K562 (cell line): Measurements from ENCODE around the gene TNIK. TPM values are rescaled to one million over a fixed set of nuclear protein-coding genes. Genes with fewer than 3 reads are reported as not detected.

Experiments
- ATAC-seq: fragments of 200-7000 bp; cut with Tn5 transposase; 3 replicates; pipeline ENCODE4 v1.9.1; 2020; ENCODE audit warnings: moderate library complexity
- BruUV-seq: library from RNA; stranded (reverse); fragments of 400-500 nt; replicated peaks from 2 replicates; lab custom pipeline; 2021; lab: Mats Ljungman, UMichigan
- CTCF ChIA-PET: fragments of 300-600 bp; formaldehyde crosslinking; extraction: SDS; loops from one replicate; lab custom pipeline; 2021; ENCODE audit warnings: low intra/inter-chr PET ratio; lab: Yijun Ruan, JAX
- POLR2A ChIA-PET: fragments of 300-600, 350-650 bp; sonication (Branson Sonifier 250); formaldehyde crosslinking; extraction: SDS; loops from one replicate; lab custom pipeline; 2021; ENCODE audit warnings: antibody characterized with exemption, inconsistent platforms; lab: Yijun Ruan, JAX
- DNase-seq, 4 experiments: peaks; one replicate each; pipeline versions ENCODE4 v3.0.0 to v3.0.0-alpha.2; 2011 to 2018; ENCODE audit warnings: low spot score in 3 of 4, mixed read lengths in 3 of 4; ENCODE audit errors: extremely low read depth in 1 of 4
- FAIRE-seq: peaks from 2 replicates; lab custom pipeline; 2011; peaks lifted over from hg19 to GRCh38; lab: Jason Lieb, UNC
- H2AFZ ChIP-seq: 2 replicates; pipeline ENCODE4 v1.6.0; 2011; ENCODE audit warnings: low read depth, low read length, control low read depth, inconsistent platforms
- H3K27ac ChIP-seq: fragments of 200-600 bp; 3 replicates; pipeline ENCODE4 v1.8.0; 2011; ENCODE audit warnings: low read depth, mild to moderate bottlenecking, control low read depth, inconsistent platforms, low read length, moderate library complexity, mixed read lengths; ENCODE audit errors: extremely low read depth
- H3K27me3 ChIP-seq, 2 experiments: fragments of 300-600 bp in 1 of 2; 2 replicates in 1 of 2; 3 replicates in 1 of 2; pipeline versions ENCODE4 v1.6.0 to v1.8.0; 2011; ENCODE audit warnings: inconsistent platforms in 2 of 2, low read length in 2 of 2, mild to moderate bottlenecking in 1 of 2, mixed read lengths in 1 of 2, moderate library complexity in 1 of 2; ENCODE audit not compliant: control insufficient read depth in 2 of 2, insufficient read depth in 2 of 2
- H3K36me3 ChIP-seq: fragments of 300-600 bp; 3 replicates; pipeline ENCODE4 v1.8.0; 2011; ENCODE audit warnings: mild to moderate bottlenecking, low read length, inconsistent platforms; ENCODE audit not compliant: control insufficient read depth, insufficient read depth
- H3K4me1 ChIP-seq, 2 experiments: fragments of 200-600 bp in 1 of 2; replicated peaks in 1 of 2; 2 replicates in 1 of 2; 3 replicates in 1 of 2; pipeline versions ENCODE4 v1.5.1 to v1.8.0; 2011; ENCODE audit warnings: inconsistent platforms in 2 of 2, low read length in 2 of 2, mild to moderate bottlenecking in 1 of 2, mixed read lengths in 1 of 2, moderate library complexity in 1 of 2; ENCODE audit not compliant: control insufficient read depth in 2 of 2, insufficient read depth in 2 of 2
- H3K4me2 ChIP-seq: 2 replicates; pipeline ENCODE4 v1.6.1; 2011; ENCODE audit warnings: low read length, control low read depth, inconsistent platforms, mixed read lengths; ENCODE audit not compliant: insufficient read depth
- H3K4me3 ChIP-seq: fragments of 200-600 bp; sonication (generic), shearing (Covaris generic); 2 replicates; pipeline ENCODE4 v1.5.1; 2016; ENCODE audit warnings: control low read depth, inconsistent platforms
- H3K79me2 ChIP-seq: fragments of 200-600 bp; 3 replicates; pipeline ENCODE4 v1.8.0; 2011; ENCODE audit warnings: low read length, inconsistent platforms; ENCODE audit not compliant: control insufficient read depth, insufficient read depth
- H3K9ac ChIP-seq, 2 experiments: 2 replicates each; pipeline versions ENCODE4 v1.6.0 to v1.6.1; 2011; ENCODE audit warnings: low read depth in 2 of 2, low read length in 2 of 2, control low read depth in 1 of 2, inconsistent platforms in 1 of 2, mild to moderate bottlenecking in 1 of 2, mixed read lengths in 1 of 2; ENCODE audit not compliant: insufficient read depth in 1 of 2
- H3K9me1 ChIP-seq: one replicate; pipeline ENCODE4 v1.6.0; 2011; ENCODE audit warnings: inconsistent platforms, mild to moderate bottlenecking, low read length, moderate library complexity; ENCODE audit not compliant: control insufficient read depth, insufficient read depth
- H3K9me3 ChIP-seq: replicated peaks from 2 replicates; pipeline ENCODE4 v1.5.1; 2011; ENCODE audit warnings: low read depth, low read length, inconsistent platforms; ENCODE audit not compliant: control insufficient read depth, insufficient read depth
- H4K20me1 ChIP-seq: replicated peaks from 2 replicates; pipeline ENCODE4 v1.6.1; 2011; ENCODE audit warnings: low read length, inconsistent platforms, mixed read lengths; ENCODE audit not compliant: control insufficient read depth, insufficient read depth
- ARID1B ChIP-seq: fragments of 450-650 bp; IDR thresholded peaks from 2 replicates; pipeline ENCODE4 v1.6.1; 2016; ENCODE audit warnings: antibody characterized with exemption, mild to moderate bottlenecking, inconsistent platforms
- CBFA2T2 ChIP-seq: fragments of 450-650 bp; conservative IDR thresholded peaks from 2 replicates; pipeline ENCODE4 v1.6.1; 2017; ENCODE audit warnings: mild to moderate bottlenecking
- GATAD2B ChIP-seq: fragments of 450-650 bp; IDR thresholded peaks from 2 replicates; pipeline ENCODE4 v1.6.1; 2017; ENCODE audit warnings: mild to moderate bottlenecking, borderline replicate concordance
- JUN ChIP-seq, 2 experiments: sonication (generic) in 1 of 2; formaldehyde crosslinking in 1 of 2; IDR thresholded peaks; 2 replicates each; pipeline versions ENCODE4 v1.6.1 to v1.8.0; 2012 to 2022; ENCODE audit warnings: borderline replicate concordance in 2 of 2, mild to moderate bottlenecking in 2 of 2, improper control_type of control experiment in 1 of 2, low read depth in 1 of 2, low read length in 1 of 2, missing genetic modification reagents in 1 of 2
- KDM1A ChIP-seq, 2 experiments: fragments of 450-650 bp; IDR thresholded peaks; 2 replicates each; pipeline ENCODE4 v1.6.1; 2016; ENCODE audit warnings: mild to moderate bottlenecking in 2 of 2
- MAFF ChIP-seq: IDR thresholded peaks from 2 replicates; pipeline ENCODE4 v1.6.1; 2012; ENCODE audit warnings: low read length, improper control_type of control experiment
- MAFK ChIP-seq: IDR thresholded peaks from 2 replicates; pipeline ENCODE4 v1.6.1; 2011; ENCODE audit warnings: low read length, improper control_type of control experiment
- MXI1 ChIP-seq: IDR thresholded peaks from 2 replicates; pipeline ENCODE4 v1.6.1; 2011; ENCODE audit warnings: low read depth, mild to moderate bottlenecking, improper control_type of control experiment, low read length
- NCOA2 ChIP-seq, 2 experiments: fragments of 450-650 bp; IDR thresholded peaks; 2 replicates each; pipeline ENCODE4 v1.6.1; 2018; ENCODE audit warnings: mild to moderate bottlenecking in 2 of 2, moderate library complexity in 1 of 2; ENCODE audit not compliant: partially characterized antibody in 2 of 2
- NR2C1 ChIP-seq, 2 experiments: fragments of 450-650 bp; IDR thresholded peaks; 2 replicates each; pipeline ENCODE4 v1.6.1; 2017; ENCODE audit warnings: mild to moderate bottlenecking in 2 of 2, antibody characterized with exemption in 1 of 2, inconsistent platforms in 1 of 2, missing compliant biosample characterization in 1 of 2, missing genetic modification characterization in 1 of 2
- RAD21 ChIP-seq, 2 experiments: fragments of 250-450 bp in 1 of 2; fragments of 450-650 bp in 1 of 2; sonication (Bioruptor Pico) in 1 of 2; formaldehyde crosslinking in 1 of 2; IDR thresholded peaks in 1 of 2; conservative IDR thresholded peaks in 1 of 2; 2 replicates each; pipeline versions ENCODE4 v1.4.0 to v1.8.0; 2020 to 2022; ENCODE audit warnings: mild to moderate bottlenecking in 2 of 2, moderate library complexity in 1 of 2
- SETDB1 ChIP-seq: IDR thresholded peaks from one replicate; pipeline ENCODE4 v1.6.1; 2012; ENCODE audit warnings: low read length, control low read depth, inconsistent platforms
- SMARCA4 ChIP-seq: fragments of 450-650 bp; IDR thresholded peaks from 2 replicates; pipeline ENCODE4 v1.6.1; 2016
- SMARCE1 ChIP-seq: fragments of 450-650 bp; IDR thresholded peaks from 2 replicates; pipeline ENCODE4 v1.7.1; 2016; ENCODE audit warnings: mild to moderate bottlenecking
- TAL1 ChIP-seq: fragments of 450-650 bp; IDR thresholded peaks from 2 replicates; pipeline ENCODE4 v1.6.1; 2016; ENCODE audit warnings: mild to moderate bottlenecking
- TCF3 ChIP-seq: sonication (generic); formaldehyde crosslinking; IDR thresholded peaks from 2 replicates; pipeline ENCODE4 v1.4.0; 2020; ENCODE audit warnings: mild to moderate bottlenecking, missing genetic modification reagents
- TCF7L2 ChIP-seq: fragments of 150-350 bp; IDR thresholded peaks from 2 replicates; pipeline ENCODE4 v1.6.1; 2016; ENCODE audit warnings: low read depth, mild to moderate bottlenecking, low read length, moderate library complexity
- WGBS: fragments of 100-300 bp; shearing (Covaris generic); methylation state at CpG from one replicate; pipeline ENCODE4 v1.1.6; 2016; ENCODE audit warnings: low coverage, mixed read lengths; ENCODE audit not compliant: insufficient coverage; ENCODE audit errors: missing lambda C conversion rate; 5-methylcytosine and 5-hydroxymethylcytosine counted together
- in situ Hi-C: fragments of 300-500 bp; cut with MboI; formaldehyde crosslinking; loops from 4 replicates; pipeline ENCODE4 v1.15.0; 2018; ENCODE audit warnings: inconsistent platforms, mixed read lengths
- intact Hi-C: fragments of 100-400 bp; cut with micrococcal nuclease; formaldehyde crosslinking; loops from 2 replicates; pipeline ENCODE4 v1.14.2; 2022
- polyA plus RNA-seq, 8 experiments: library from polyadenylated mRNA; depleted of rRNA in 4 of 8; stranded (reverse) in 5 of 8; unstranded in 3 of 8; fragments of >200 nt; fragmentation: Nextera tagmentation in 2 of 8; fragmentation: Illumina TruSeq in 1 of 8; extraction: Ambion mirVana in 2 of 8; extraction: Trizol in 1 of 8; gene quantifications; 2 replicates each; pipeline versions ENCODE4 v1.2.1 to v1.2.3, GENCODE V29; 2011 to 2014; ENCODE audit warnings: inconsistent platforms in 1 of 8, missing spikeins in 1 of 8
- total RNA-seq, 7 experiments: library from RNA; depleted of rRNA in 6 of 7; stranded (reverse); fragments of >200 nt in 6 of 7; fragmentation: Illumina TruSeq in 2 of 7; extraction: Trizol in 2 of 7; gene quantifications; 2 replicates each; pipeline versions ENCODE4 v1.2.1 to v1.2.3, GENCODE V29; 2011 to 2021; ENCODE audit warnings: low replicate concordance in 1 of 7
- TF ChIP-seq, protein P1 (sequence below): IDR thresholded peaks from 2 replicates; pipeline ENCODE4 v1.6.1; 2012; ENCODE audit warnings: low read depth, low read length, improper control_type of control experiment, borderline replicate concordance
- TF ChIP-seq, protein P2 (sequence below), 2 experiments: fragments of 450-650 bp in 1 of 2; sonication (generic) in 1 of 2; formaldehyde crosslinking in 1 of 2; IDR thresholded peaks in 1 of 2; conservative IDR thresholded peaks in 1 of 2; 2 replicates each; pipeline versions ENCODE4 v1.6.1 to v1.8.1; 2016 to 2023; ENCODE audit warnings: mild to moderate bottlenecking in 2 of 2, moderate library complexity in 2 of 2, inconsistent platforms in 1 of 2, missing genetic modification reagents in 1 of 2

The TNIK gene
- total and polyA plus RNA-seq, 9 of the 15 experiments (the other 6 are each of a cell fraction or from before 2014, with no cell fraction given) = 6.6 to 39.0 (median 24.7) TPM

- FAIRE-seq (peak; percentile 46), DNase-seq (peak; percentile 15 to 44 (median 24)), ATAC-seq (peak; percentile 47; the same call in 2 of the 3 replicates)
- Histone ChIP-seq H3K4me2 (no peak overlapping the region), H3K9ac (no peak overlapping the region), H3K9me1 (peaks cover 3% of the 10 kb centered on the region), H3K4me1 (peaks cover 4 to 11% of the 10 kb centered on the region in 2 experiments; a peak in 3 of 5 replicates), H3K9me3 (no peaks in the 10 kb centered on the region), H3K36me3 (no peaks in the 10 kb centered on the region), H4K20me1 (peaks cover 21% of the 10 kb centered on the region), H3K4me3 (no peak overlapping the region), H2AFZ (no peak overlapping the region), H3K27ac (no peak overlapping the region), H3K27me3 (no peaks in the 10 kb centered on the region), H3K79me2 (peaks cover 43% of the 10 kb centered on the region)
- in situ Hi-C loops (no loop called here), intact Hi-C loops (no loop called here)
- CTCF ChIA-PET = no interaction called here
- no TSS peak for BruUV-seq
- WGBS = 22% methylated on average over 3 of the region's 3 CpGs
- POLR2A ChIA-PET = interaction anchor here (0.6 to 1.0 kb wide), 4 partner anchors 33 to 902 kb away, joined by 3 read pairs; no protein-coding TSS in a partner anchor
- TF ChIP-seq JUN (IDR thresholded peaks at IDR 0.05; ENCODE audit: borderline replicate concordance, low read depth, low read length) (peak; percentile 77; the same call in 1 of the 2 replicates), JUN (CRISPR knock-in tag; IDR thresholded peaks at IDR 0.05; ENCODE audit: borderline replicate concordance) (no peak), ARID1B (peak; percentile 74), SETDB1 (no peak), GATAD2B (no peak), TCF7L2 (no peak), SMARCA4 (peak; percentile 70; the same call in 1 of the 2 replicates), NR2C1 (IDR thresholded peaks at IDR 0.05) (no peak), NR2C1 (tag; IDR thresholded peaks at IDR 0.05) (no peak), SMARCE1 (peak; percentile 73; the same call in 1 of the 2 replicates), CBFA2T2 (peak; percentile 32), TCF3 (peak; percentile 48; the same call in 1 of the 2 replicates), MAFF (peak; percentile 59; the same call in 1 of the 2 replicates), RAD21 (CRISPR knock-in tag; conservative IDR thresholded peaks at IDR 0.05 in 1 of 2, IDR thresholded peaks at IDR 0.05 in 1 of 2) (0 out of 4 replicates have a peak, but pooled peaks of 1 of the 2 experiments have one; percentile 7), MAFK (peak; percentile 54), MXI1 (no peak), KDM1A (IDR thresholded peaks at IDR 0.05) (peak; percentile 79 to 87), NCOA2 (IDR thresholded peaks at IDR 0.05; ENCODE audit: partially characterized antibody in 2 of 2) (no peak), TAL1 (0 out of 2 replicates have a peak, but pooled peaks have one; percentile 16)
- TF ChIP-seq, protein P1, sequence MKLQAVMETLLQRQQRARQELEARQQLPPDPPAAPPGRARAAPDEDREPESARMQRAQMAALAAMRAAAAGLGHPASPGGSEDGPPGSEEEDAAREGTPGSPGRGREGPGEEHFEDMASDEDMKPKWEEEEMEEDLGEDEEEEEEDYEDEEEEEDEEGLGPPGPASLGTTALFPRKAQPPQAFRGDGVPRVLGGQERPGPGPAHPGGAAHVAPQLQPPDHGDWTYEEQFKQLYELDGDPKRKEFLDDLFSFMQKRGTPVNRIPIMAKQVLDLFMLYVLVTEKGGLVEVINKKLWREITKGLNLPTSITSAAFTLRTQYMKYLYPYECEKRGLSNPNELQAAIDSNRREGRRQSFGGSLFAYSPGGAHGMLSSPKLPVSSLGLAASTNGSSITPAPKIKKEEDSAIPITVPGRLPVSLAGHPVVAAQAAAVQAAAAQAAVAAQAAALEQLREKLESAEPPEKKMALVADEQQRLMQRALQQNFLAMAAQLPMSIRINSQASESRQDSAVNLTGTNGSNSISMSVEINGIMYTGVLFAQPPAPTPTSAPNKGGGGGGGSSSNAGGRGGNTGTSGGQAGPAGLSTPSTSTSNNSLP = peak; percentile 44; the same call in 1 of the 2 replicates
- TF ChIP-seq, protein P2, sequence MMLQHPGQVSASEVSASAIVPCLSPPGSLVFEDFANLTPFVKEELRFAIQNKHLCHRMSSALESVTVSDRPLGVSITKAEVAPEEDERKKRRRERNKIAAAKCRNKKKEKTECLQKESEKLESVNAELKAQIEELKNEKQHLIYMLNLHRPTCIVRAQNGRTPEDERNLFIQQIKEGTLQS (IDR thresholded peaks at IDR 0.05) = peak; percentile 79
- TF ChIP-seq, protein P2 (CRISPR knock-in tag; conservative IDR thresholded peaks at IDR 0.05) = no peak
Observed at GRCh38 chr3:171407759-171408158, 52.4 kb downstream of the TNIK start.
